Nephron progenitor cell (in vitro differentiated cells): ENCODE results near the gene WFIKKN2.

Source experiments
- DNase-seq: peaks from one replicate; pipeline ENCODE4 v3.0.0; 2021
- H3K27ac Mint-ChIP-seq: 2 replicates; pipeline ENCODE4 v1.8.0; 2021; ENCODE audit warnings: mild to moderate bottlenecking, moderate library complexity, mixed read lengths
- H3K27me3 Mint-ChIP-seq: 2 replicates; pipeline ENCODE4 v1.8.0; 2021; ENCODE audit warnings: mild to moderate bottlenecking, low read depth, mixed read lengths; ENCODE audit not compliant: poor library complexity
- H3K36me3 Mint-ChIP-seq: 2 replicates; pipeline ENCODE4 v1.8.0; 2021; ENCODE audit warnings: low read depth, mixed read lengths
- H3K4me1 Mint-ChIP-seq: 2 replicates; pipeline ENCODE4 v1.8.0; 2021; ENCODE audit warnings: mixed read lengths
- H3K4me3 Mint-ChIP-seq: 2 replicates; pipeline ENCODE4 v1.8.0; 2021; ENCODE audit warnings: mild to moderate bottlenecking, moderate library complexity, mixed read lengths
- H3K9me3 Mint-ChIP-seq: 2 replicates; pipeline ENCODE4 v1.8.0; 2021; ENCODE audit warnings: mild to moderate bottlenecking, moderate library complexity, mixed read lengths
- TF ChIP-seq, protein P1 (sequence below): fragments of 200-600 bp; sonication (generic); IDR thresholded peaks from 2 replicates; pipeline ENCODE4 v1.5.0; 2021; ENCODE audit warnings: antibody characterized with exemption

WFIKKN2 gene

DNA sequence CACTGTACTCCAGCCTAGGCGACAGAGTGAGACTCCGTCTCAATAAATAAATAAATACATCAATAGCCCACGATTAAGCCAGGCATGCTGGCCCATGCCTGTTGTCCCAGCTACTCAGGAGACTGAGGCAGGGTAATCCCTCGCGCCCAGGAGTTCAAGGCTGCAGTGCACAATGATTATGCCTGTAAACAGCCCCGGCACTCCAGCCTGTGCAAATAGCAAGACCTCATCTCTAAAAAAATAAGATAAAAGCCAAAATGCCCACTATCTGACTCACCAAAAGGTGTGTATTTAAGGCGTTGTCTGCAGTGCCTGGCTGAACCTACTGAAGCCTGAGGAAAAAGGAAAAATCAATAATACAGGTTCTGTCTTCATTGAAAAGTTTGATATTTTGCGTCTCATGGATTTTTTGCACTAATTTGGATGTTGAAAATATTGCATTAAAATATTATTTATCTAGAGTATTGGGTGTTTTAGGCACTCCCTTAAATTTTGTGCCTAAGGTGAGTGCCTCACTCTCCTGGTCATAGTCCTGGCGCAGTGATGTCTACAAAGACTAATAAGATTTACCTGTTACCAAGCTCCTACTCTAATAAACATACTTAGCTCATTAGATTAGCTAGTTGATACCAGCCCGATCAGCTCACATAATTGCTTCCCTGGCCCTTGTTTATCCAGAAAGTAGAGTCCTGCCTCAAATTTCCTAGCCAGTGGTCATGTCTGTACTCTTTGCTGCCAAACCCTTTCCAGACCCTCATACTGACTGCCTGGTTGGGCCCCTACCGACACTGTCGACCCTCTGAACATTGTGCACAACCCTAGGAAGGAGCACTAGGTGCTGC is 55.5 kb downstream of the WFIKKN2 start:
- TF ChIP-seq, protein P1, sequence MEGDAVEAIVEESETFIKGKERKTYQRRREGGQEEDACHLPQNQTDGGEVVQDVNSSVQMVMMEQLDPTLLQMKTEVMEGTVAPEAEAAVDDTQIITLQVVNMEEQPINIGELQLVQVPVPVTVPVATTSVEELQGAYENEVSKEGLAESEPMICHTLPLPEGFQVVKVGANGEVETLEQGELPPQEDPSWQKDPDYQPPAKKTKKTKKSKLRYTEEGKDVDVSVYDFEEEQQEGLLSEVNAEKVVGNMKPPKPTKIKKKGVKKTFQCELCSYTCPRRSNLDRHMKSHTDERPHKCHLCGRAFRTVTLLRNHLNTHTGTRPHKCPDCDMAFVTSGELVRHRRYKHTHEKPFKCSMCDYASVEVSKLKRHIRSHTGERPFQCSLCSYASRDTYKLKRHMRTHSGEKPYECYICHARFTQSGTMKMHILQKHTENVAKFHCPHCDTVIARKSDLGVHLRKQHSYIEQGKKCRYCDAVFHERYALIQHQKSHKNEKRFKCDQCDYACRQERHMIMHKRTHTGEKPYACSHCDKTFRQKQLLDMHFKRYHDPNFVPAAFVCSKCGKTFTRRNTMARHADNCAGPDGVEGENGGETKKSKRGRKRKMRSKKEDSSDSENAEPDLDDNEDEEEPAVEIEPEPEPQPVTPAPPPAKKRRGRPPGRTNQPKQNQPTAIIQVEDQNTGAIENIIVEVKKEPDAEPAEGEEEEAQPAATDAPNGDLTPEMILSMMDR: no peak
- Mint-ChIP-seq H3K27me3 (no peaks in the 10 kb centered on the region), H3K36me3 (no peaks in the 10 kb centered on the region), H3K27ac (no peak overlapping the region), H3K9me3 (no peaks in the 10 kb centered on the region), H3K4me3 (no peak overlapping the region), H3K4me1 (peaks cover 58% of the 10 kb centered on the region)
- DNase-seq: no peak

DNA sequence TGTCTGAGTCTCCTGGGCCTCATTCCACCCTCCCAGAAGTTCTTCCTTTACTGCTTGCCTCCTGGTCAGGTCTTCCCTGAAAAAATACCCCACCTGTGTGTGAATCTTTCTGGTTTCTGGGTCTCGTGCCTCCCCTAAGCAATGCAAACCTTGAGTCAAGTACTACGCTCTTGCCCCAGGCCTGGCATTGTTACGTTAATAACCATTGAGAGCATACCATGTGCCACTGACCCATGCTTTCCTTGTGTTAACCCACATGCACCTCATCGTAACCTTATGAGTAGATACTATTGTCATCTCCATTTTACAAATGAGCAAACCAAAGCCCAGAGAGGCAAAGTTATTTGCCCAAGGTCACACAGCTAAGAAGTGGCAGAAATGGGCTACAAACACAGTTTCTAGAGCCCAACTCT is 56.2 kb downstream of the WFIKKN2 start:
- Mint-ChIP-seq H3K27me3 (no peaks in the 10 kb centered on the region), H3K27ac (no peak overlapping the region), H3K4me1 (peaks cover 54% of the 10 kb centered on the region), H3K36me3 (no peaks in the 10 kb centered on the region), H3K4me3 (no peak overlapping the region), H3K9me3 (no peaks in the 10 kb centered on the region)
- TF ChIP-seq, protein P1: no peak
- no peak for DNase-seq
